Naive B cell (primary cell): Measurements from ENCODE around the gene SPDYE16. TPM values are rescaled to one million over a fixed set of nuclear protein-coding genes. Genes with fewer than 3 reads are reported as not detected.
"Not testable (repeated sequence)": the region's sequence is repeated elsewhere in the genome, so short reads cannot be mapped to it uniquely, and the experiment has no call there.

Source experiments
- ATAC-seq, 2 donors: fragments of 150-1000 bp; cut with Tn5 transposase; 2 replicates each; pipeline ENCODE4 v1.10.0; 2021; ENCODE audit warnings: low read depth in 2 of 2, mild to moderate bottlenecking in 2 of 2, moderate library complexity in 2 of 2
- DNase-seq: peaks from one replicate; pipeline ENCODE4 v3.0.0; 2022
- H3K27ac Mint-ChIP-seq, 6 donors: one replicate each; pipeline ENCODE4 v1.8.0; 2020 to 2022; ENCODE audit warnings: mild to moderate bottlenecking in 6 of 6, mixed read lengths in 6 of 6, moderate library complexity in 5 of 6, inconsistent platforms in 2 of 6
- H3K27me3 Mint-ChIP-seq, 3 donors: one replicate each; pipeline ENCODE4 v1.8.0; 2021 to 2022; ENCODE audit warnings: mixed read lengths in 3 of 3, mild to moderate bottlenecking in 1 of 3
- H3K36me3 Mint-ChIP-seq, 2 donors: one replicate each; pipeline ENCODE4 v1.8.0; 2020 to 2022; ENCODE audit warnings: mixed read lengths in 2 of 2, inconsistent platforms in 1 of 2, mild to moderate bottlenecking in 1 of 2
- H3K4me1 Mint-ChIP-seq, 3 donors: one replicate each; pipeline ENCODE4 v1.8.0; 2020 to 2022; ENCODE audit warnings: mixed read lengths in 3 of 3, inconsistent platforms in 1 of 3, mild to moderate bottlenecking in 1 of 3, moderate library complexity in 1 of 3
- H3K4me3 Mint-ChIP-seq, 8 donors: one replicate each; pipeline ENCODE4 v1.8.0; 2020 to 2022; ENCODE audit warnings: mild to moderate bottlenecking in 8 of 8, mixed read lengths in 8 of 8, moderate library complexity in 8 of 8, inconsistent platforms in 2 of 8
- H3K9me3 Mint-ChIP-seq, 7 donors: one replicate each; pipeline ENCODE4 v1.8.0; 2020 to 2022; ENCODE audit warnings: mixed read lengths in 7 of 7, mild to moderate bottlenecking in 5 of 7, inconsistent platforms in 2 of 7, moderate library complexity in 1 of 7
- polyA plus RNA-seq, 6 donors: library from polyadenylated mRNA; unstranded; fragments of 300-500 nt; fragmentation: Illumina TruSeq; gene quantifications; one replicate each; pipeline ENCODE4 v1.2.3, GENCODE V29; 2021; ENCODE audit warnings: low read depth in 6 of 6

SPDYE16 gene
- polyA plus RNA-seq: under 1 TPM in 3 of 6 donors, not detected in 3; 0.08 to 0.15 (median 0.09) TPM

- H3K9me3 Mint-ChIP-seq, H3K27ac Mint-ChIP-seq, DNase-seq, H3K4me3 Mint-ChIP-seq, H3K4me1 Mint-ChIP-seq, ATAC-seq, H3K27me3 Mint-ChIP-seq, H3K36me3 Mint-ChIP-seq: not testable (repeated sequence)
Measured at GRCh38 chr7:76543197-76543596, at the start of gene SPDYE16. SPDYE16 (minus strand) TSS chr7:76543297; CDS start chr7:76541459, 1,838 bp downstream.

- ATAC-seq, H3K27ac Mint-ChIP-seq, DNase-seq, H3K27me3 Mint-ChIP-seq, H3K9me3 Mint-ChIP-seq, H3K36me3 Mint-ChIP-seq, H3K4me3 Mint-ChIP-seq: not testable (repeated sequence)
- H3K4me1 Mint-ChIP-seq: peaks cover 9 to 38% (median 28%) of the 10 kb centered on the region in 3 donors
Measured at GRCh38 chr7:76592694-76593093, 49.6 kb upstream of the SPDYE16 start.

GRCh38 chr7:76591602-76592304, 48.7 kb upstream of the SPDYE16 start:
- Mint-ChIP-seq H3K4me1 (peaks cover 13 to 38% (median 27%) of the 10 kb centered on the region in 3 donors), H3K4me3 (peak overlapping the region in 2 of 8 donors; percentile 10 to 22), H3K27ac (peak overlapping the region in 1 of 6 donors; percentile 56)
- not testable (repeated sequence) for H3K27me3 Mint-ChIP-seq, DNase-seq, H3K36me3 Mint-ChIP-seq, H3K9me3 Mint-ChIP-seq
- peak; percentile 87 to 92 for ATAC-seq

- DNase-seq, ATAC-seq, H3K4me3 Mint-ChIP-seq, H3K27me3 Mint-ChIP-seq, H3K27ac Mint-ChIP-seq, H3K36me3 Mint-ChIP-seq, H3K9me3 Mint-ChIP-seq: not testable (repeated sequence)
- peaks cover 13 to 38% (median 27%) of the 10 kb centered on the region in 3 donors for H3K4me1 Mint-ChIP-seq
Measured at GRCh38 chr7:76591033-76591432, 47.9 kb upstream of the SPDYE16 start.

GRCh38 chr7:76588586-76588985, 45.5 kb upstream of the SPDYE16 start:
- H3K27me3 Mint-ChIP-seq, H3K36me3 Mint-ChIP-seq, DNase-seq, H3K9me3 Mint-ChIP-seq: not testable (repeated sequence)
- H3K4me3 Mint-ChIP-seq: peak overlapping the region in 3 of 8 donors; percentile 20 to 41 (median 20)
- peak; percentile 52 to 59 for ATAC-seq
- H3K27ac Mint-ChIP-seq: peak overlapping the region in 3 of 6 donors; percentile 27 to 88 (median 37)
- H3K4me1 Mint-ChIP-seq: peaks cover 12 to 39% (median 38%) of the 10 kb centered on the region in 3 donors

- not testable (repeated sequence) for H3K4me3 Mint-ChIP-seq, H3K36me3 Mint-ChIP-seq, DNase-seq, ATAC-seq, H3K27me3 Mint-ChIP-seq, H3K9me3 Mint-ChIP-seq
- Mint-ChIP-seq H3K4me1 (peaks cover 13 to 36% (median 29%) of the 10 kb centered on the region in 3 donors), H3K27ac (peak overlapping the region in 1 of 6 donors; percentile 33)
Measured at GRCh38 chr7:76586585-76587315, 43.7 kb upstream of the SPDYE16 start.

- not testable (repeated sequence) for H3K36me3 Mint-ChIP-seq, H3K27me3 Mint-ChIP-seq, H3K4me3 Mint-ChIP-seq, DNase-seq, H3K9me3 Mint-ChIP-seq, ATAC-seq
- Mint-ChIP-seq H3K27ac (peak overlapping the region in 1 of 6 donors; percentile 26), H3K4me1 (peaks cover 13 to 27% (median 15%) of the 10 kb centered on the region in 3 donors)
Measured at GRCh38 chr7:76583636-76584281, 40.7 kb upstream of the SPDYE16 start.

- Mint-ChIP-seq H3K4me1 (peaks cover 8 to 22% (median 11%) of the 10 kb centered on the region in 3 donors), H3K27ac (peak overlapping the region in 1 of 6 donors; percentile 26)
- H3K9me3 Mint-ChIP-seq, H3K4me3 Mint-ChIP-seq, DNase-seq, ATAC-seq, H3K36me3 Mint-ChIP-seq, H3K27me3 Mint-ChIP-seq: not testable (repeated sequence)
Measured at GRCh38 chr7:76582848-76583631, 39.9 kb upstream of the SPDYE16 start.

- H3K36me3 Mint-ChIP-seq, DNase-seq, H3K9me3 Mint-ChIP-seq, H3K27me3 Mint-ChIP-seq, H3K4me3 Mint-ChIP-seq, H3K4me1 Mint-ChIP-seq: not testable (repeated sequence)
- peak overlapping the region in 1 of 6 donors; percentile 69 for H3K27ac Mint-ChIP-seq
- peak in 1 of 2 donors; percentile 35 for ATAC-seq
Measured at GRCh38 chr7:76575919-76576655, 33.0 kb upstream of the SPDYE16 start.

GRCh38 chr7:76575431-76575830, 32.3 kb upstream of the SPDYE16 start:
- not testable (repeated sequence) for H3K4me3 Mint-ChIP-seq, DNase-seq, H3K36me3 Mint-ChIP-seq, H3K9me3 Mint-ChIP-seq, H3K27ac Mint-ChIP-seq, H3K4me1 Mint-ChIP-seq, H3K27me3 Mint-ChIP-seq, ATAC-seq

- H3K4me3 Mint-ChIP-seq, H3K9me3 Mint-ChIP-seq, H3K27me3 Mint-ChIP-seq, ATAC-seq, DNase-seq, H3K4me1 Mint-ChIP-seq, H3K36me3 Mint-ChIP-seq: not testable (repeated sequence)
- peak overlapping the region in 4 of 6 donors; percentile 14 to 79 (median 41) for H3K27ac Mint-ChIP-seq
Measured at GRCh38 chr7:76572296-76572695, 29.2 kb upstream of the SPDYE16 start.

GRCh38 chr7:76570324-76570775, 27.3 kb upstream of the SPDYE16 start:
- DNase-seq, H3K36me3 Mint-ChIP-seq, ATAC-seq, H3K9me3 Mint-ChIP-seq, H3K4me3 Mint-ChIP-seq, H3K27me3 Mint-ChIP-seq: not testable (repeated sequence)
- Mint-ChIP-seq H3K4me1 (peaks cover 0 to 13% (median 4%) of the 10 kb centered on the region in 3 donors), H3K27ac (peak overlapping the region in 1 of 6 donors; percentile 56)
